Common myeloid progenitor, CD34-positive (primary cell): ENCODE data around the gene ABCB11.

Experiments used
- CTCF ChIA-PET: fragments of 350-600 bp; sonication (Branson Sonifier 250); formaldehyde crosslinking; loops from one replicate; lab custom pipeline; 2021; ENCODE audit warnings: antibody characterized with exemption; lab: Charles Lee
- POLR2A ChIA-PET: fragments of 350-600 bp; sonication (Branson Sonifier 250); formaldehyde crosslinking; loops from one replicate; lab custom pipeline; 2021; ENCODE audit warnings: antibody characterized with exemption; lab: Charles Lee
- DNase-seq, 3 donors: peaks; one replicate each; pipeline versions ENCODE4 v3.0.0 to v3.0.0-alpha.2; 2013
- H3K27ac ChIP-seq, 2 experiments: 1 replicate in 1 of 2; 2 replicates in 1 of 2; pipeline ENCODE4 v1.7.0; 2013; ENCODE audit warnings: inconsistent platforms in 2 of 2, low read length in 2 of 2, mild to moderate bottlenecking in 2 of 2, low read depth in 1 of 2, moderate library complexity in 1 of 2; ENCODE audit not compliant: severe bottlenecking in 2 of 2, insufficient read depth in 1 of 2, poor library complexity in 1 of 2
- H3K27me3 ChIP-seq, 5 experiments: replicated peaks in 2 of 5; 1 replicate in 3 of 5; 2 replicates in 2 of 5; pipeline versions ENCODE4 v1.6.1 to v1.7.0; 2013; ENCODE audit warnings: low read length in 4 of 5, mild to moderate bottlenecking in 2 of 5, moderate library complexity in 2 of 5, inconsistent platforms in 1 of 5; ENCODE audit not compliant: insufficient read depth in 5 of 5, control insufficient read depth in 4 of 5
- H3K36me3 ChIP-seq, 4 experiments: 1 replicate in 2 of 4; 2 replicates in 2 of 4; pipeline versions ENCODE4 v1.6.1 to v1.7.0; 2013; ENCODE audit warnings: low read length in 3 of 4, control low read depth in 1 of 4, mild to moderate bottlenecking in 1 of 4; ENCODE audit not compliant: control insufficient read depth in 4 of 4, insufficient read depth in 4 of 4
- H3K4me1 ChIP-seq, 4 experiments: 1 replicate in 3 of 4; 2 replicates in 1 of 4; pipeline versions ENCODE4 v1.6.1 to v1.7.1; 2013; ENCODE audit warnings: low read length in 3 of 4, mild to moderate bottlenecking in 3 of 4, control low read depth in 1 of 4, inconsistent platforms in 1 of 4, moderate library complexity in 1 of 4; ENCODE audit not compliant: control insufficient read depth in 4 of 4, insufficient read depth in 4 of 4; ENCODE audit errors: control extremely low read depth in 1 of 4
- H3K4me3 ChIP-seq, 7 experiments: 1 replicate in 4 of 7; 2 replicates in 3 of 7; pipeline versions ENCODE4 v1.5.1 to v1.7.0; 2013; ENCODE audit warnings: mild to moderate bottlenecking in 7 of 7, low read length in 6 of 7, moderate library complexity in 6 of 7, inconsistent platforms in 2 of 7, low read depth in 2 of 7, control low read depth in 1 of 7; ENCODE audit not compliant: insufficient read depth in 4 of 7, control insufficient read depth in 1 of 7; ENCODE audit errors: extremely low read depth in 1 of 7
- H3K9me3 ChIP-seq, 5 experiments: 1 replicate in 4 of 5; 2 replicates in 1 of 5; pipeline versions ENCODE4 v1.6.1 to v1.7.1; 2013; ENCODE audit warnings: low read length in 4 of 5, mild to moderate bottlenecking in 2 of 5, inconsistent platforms in 1 of 5, low read depth in 1 of 5, moderate library complexity in 1 of 5; ENCODE audit not compliant: control insufficient read depth in 4 of 5, insufficient read depth in 2 of 5; ENCODE audit errors: control extremely low read depth in 1 of 5
- WGBS: methylation state at CpG from one replicate; pipeline ENCODE4 v1.1.5; 2013; ENCODE audit not compliant: insufficient coverage; 5-methylcytosine and 5-hydroxymethylcytosine counted together

Gene ABCB11

GRCh38 chr2:168926621-168927386 is 104.3 kb downstream of the ABCB11 start:
- Histone ChIP-seq H3K4me1 (no peaks in the 10 kb centered on the region), H3K4me3 (no peak overlapping the region), H3K36me3 (no peaks in the 10 kb centered on the region), H3K9me3 (no peaks in the 10 kb centered on the region), H3K27ac (no peak overlapping the region), H3K27me3 (no peaks in the 10 kb centered on the region)
- WGBS: 92% methylated on average over 2 of the region's 3 CpGs
- DNase-seq: no peak
- ChIA-PET CTCF (interaction anchor here (1.4 kb wide), 1 partner anchor 21 kb away, joined by 3 read pairs; no protein-coding TSS in a partner anchor), POLR2A (no interaction called here)

GRCh38 chr2:168920504-168921157 is 110.5 kb downstream of the ABCB11 start:
- H3K9me3 ChIP-seq: peaks cover 0 to 5% (median 0%) of the 10 kb centered on the region in 5 experiments
- H3K4me1 ChIP-seq: no peaks in the 10 kb centered on the region
- ChIA-PET CTCF (interaction anchor here (0.6 to 4.8 kb wide), 9 partner anchors 11 to 800 kb away, joined by 3 to 39 read pairs (median 4); partner anchors contain the start of gene G6PC2), POLR2A (no interaction called here)
- H3K27ac ChIP-seq: no peak overlapping the region
- H3K36me3 ChIP-seq: no peaks in the 10 kb centered on the region
- peaks cover 0 to 3% (median 0%) of the 10 kb centered on the region in 5 experiments for H3K27me3 ChIP-seq
- peak; percentile 48 to 75 (median 67) for DNase-seq
- 100% methylated on average over 1 of the region's 4 CpGs for WGBS
- H3K4me3 ChIP-seq: no peak overlapping the region

- Histone ChIP-seq H3K9me3 (peaks cover 0 to 9% (median 0%) of the 10 kb centered on the region in 5 experiments), H3K27me3 (peaks cover 0 to 3% (median 0%) of the 10 kb centered on the region in 5 experiments), H3K4me3 (no peak overlapping the region), H3K4me1 (peaks cover 0 to 5% (median 3%) of the 10 kb centered on the region in 4 experiments), H3K27ac (no peak overlapping the region), H3K36me3 (no peaks in the 10 kb centered on the region)
- ChIA-PET POLR2A (no interaction called here), CTCF (no interaction called here)
- WGBS: 100% methylated on average over 2 of the region's 4 CpGs
- no peak for DNase-seq
Measured at GRCh38 chr2:168916331-168916675, 114.8 kb downstream of the ABCB11 start.

GRCh38 chr2:168915441-168916330 is 115.4 kb downstream of the ABCB11 start:
- peaks cover 0 to 3% (median 0%) of the 10 kb centered on the region in 5 experiments for H3K27me3 ChIP-seq
- H3K4me1 ChIP-seq: peaks cover 0 to 5% (median 3%) of the 10 kb centered on the region in 4 experiments
- H3K27ac ChIP-seq: no peak overlapping the region
- ChIA-PET CTCF (no interaction called here), POLR2A (no interaction called here)
- DNase-seq: no peak
- no peaks in the 10 kb centered on the region for H3K36me3 ChIP-seq
- H3K9me3 ChIP-seq: peaks cover 0 to 9% (median 0%) of the 10 kb centered on the region in 5 experiments
- 100% methylated on average over 1 of the region's 3 CpGs for WGBS
- H3K4me3 ChIP-seq: no peak overlapping the region

GRCh38 chr2:168913495-168913894 is 117.6 kb downstream of the ABCB11 start:
- H3K9me3 ChIP-seq: peaks cover 0 to 9% (median 0%) of the 10 kb centered on the region in 5 experiments
- DNase-seq: no peak
- H3K27ac ChIP-seq: no peak overlapping the region
- ChIA-PET POLR2A (no interaction called here), CTCF (no interaction called here)
- peaks cover 0 to 3% (median 0%) of the 10 kb centered on the region in 5 experiments for H3K27me3 ChIP-seq
- H3K36me3 ChIP-seq: no peaks in the 10 kb centered on the region
- H3K4me1 ChIP-seq: peaks cover 0 to 5% (median 3%) of the 10 kb centered on the region in 4 experiments
- WGBS: 100% methylated on average over 3 of the region's 4 CpGs
- H3K4me3 ChIP-seq: no peak overlapping the region

GRCh38 chr2:168912901-168913369 is 118.2 kb downstream of the ABCB11 start:
- Histone ChIP-seq H3K9me3 (peaks cover 0 to 9% (median 0%) of the 10 kb centered on the region in 5 experiments), H3K36me3 (no peaks in the 10 kb centered on the region), H3K4me1 (peaks cover 0 to 5% (median 3%) of the 10 kb centered on the region in 4 experiments), H3K27me3 (peaks cover 0 to 3% (median 0%) of the 10 kb centered on the region in 5 experiments), H3K4me3 (peak overlapping the region in 6 of 7 experiments; percentile 37 to 82 (median 66)), H3K27ac (no peak overlapping the region)
- CTCF ChIA-PET: no interaction called here
- peak; percentile 18 to 68 (median 37) for DNase-seq
- POLR2A ChIA-PET: interaction anchor here (0.6 kb wide), 1 partner anchor 800 kb away, joined by 4 read pairs; no protein-coding TSS in a partner anchor
- 28% methylated on average over 15 of the region's 21 CpGs for WGBS
